Gastroesophageal sphincter (tissue), 4 donors: ENCODE measurements around the gene OPCML. TPM values are rescaled to one million over a fixed set of nuclear protein-coding genes. Genes with fewer than 3 reads are reported as not detected.

Experiments
- ATAC-seq: fragments of 150-250 bp; one replicate; pipeline ENCODE4 v1.9.1; 2016; ENCODE audit warnings: mild to moderate bottlenecking, moderate library complexity
- H3K27ac ChIP-seq, 4 donors: fragments of 200-600 bp; sonication (generic) in 3 of 4; 1 replicate in 3 of 4; 2 replicates in 1 of 4; pipeline ENCODE4 v1.5.1; 2016 to 2019
- H3K27me3 ChIP-seq: fragments of 200-600 bp; sonication (generic); one replicate; pipeline ENCODE4 v1.5.1; 2019
- H3K36me3 ChIP-seq, 2 donors: fragments of 200-600 bp; sonication (generic); one replicate each; pipeline ENCODE4 v1.5.1; 2019; ENCODE audit warnings: control low read depth in 1 of 2
- H3K4me1 ChIP-seq, 3 donors: fragments of 200-600 bp; sonication (generic); 1 replicate in 2 of 3; 2 replicates in 1 of 3; pipeline ENCODE4 v1.5.1; 2016 to 2019; ENCODE audit warnings: control low read depth in 2 of 3
- H3K4me3 ChIP-seq, 2 donors: fragments of 200-600 bp; sonication (generic); one replicate each; pipeline ENCODE4 v1.5.1; 2019; ENCODE audit warnings: mild to moderate bottlenecking in 1 of 2, moderate library complexity in 1 of 2
- H3K9me3 ChIP-seq, 3 donors: fragments of 200-600 bp; sonication (generic); one replicate each; pipeline ENCODE4 v1.5.1; 2017 to 2019; ENCODE audit warnings: control low read depth in 2 of 3
- EP300 ChIP-seq: sonication (generic); formaldehyde crosslinking; IDR thresholded peaks from one replicate; pipeline ENCODE4 v1.6.1; 2017; ENCODE audit warnings: antibody characterized with exemption, mild to moderate bottlenecking
- POLR2A ChIP-seq, 2 donors: fragments of 450-650 bp; IDR thresholded peaks; one replicate each; pipeline ENCODE4 v1.6.1; 2017; ENCODE audit warnings: antibody characterized with exemption in 2 of 2, mild to moderate bottlenecking in 2 of 2, moderate library complexity in 1 of 2
- POLR2AphosphoS5 ChIP-seq: sonication (generic); formaldehyde crosslinking; IDR thresholded peaks from one replicate; pipeline ENCODE4 v1.6.1; 2017; ENCODE audit warnings: antibody characterized with exemption
- WGBS, 2 donors: methylation state at CpG; one replicate each; pipeline ENCODE4 v1.1.5; 2018; ENCODE audit warnings: low coverage in 1 of 2; 5-methylcytosine and 5-hydroxymethylcytosine counted together
- total RNA-seq, 4 donors: library from RNA; depleted of rRNA; stranded (reverse); fragments of >200 nt; gene quantifications; one replicate each; pipeline ENCODE4 v1.1.0, GENCODE V29; 2016
- TF ChIP-seq, protein P1 (sequence below), 4 experiments: fragments of 200-600 bp in 2 of 4; fragments of 450-650 bp in 2 of 4; sonication (generic) in 1 of 4; IDR thresholded peaks; one replicate each; pipeline ENCODE4 v1.5.1; 2017 to 2019; ENCODE audit warnings: antibody characterized with exemption in 4 of 4, mild to moderate bottlenecking in 2 of 4, moderate library complexity in 2 of 4

Gene OPCML
- total RNA-seq, 4 donors from 2014 or later: 0.13 to 0.93 (median 0.33) TPM

GRCh38 chr11:132874638-132875037, 657.7 kb downstream of the OPCML start:
- H3K4me3 ChIP-seq: no peak overlapping the region
- H3K27me3 ChIP-seq: no peaks in the 10 kb centered on the region
- 17 to 58% methylated on average over 5 to 6 of the region's 6 CpGs for WGBS, 2 donors
- ATAC-seq: no peak
- no peaks in the 10 kb centered on the region for H3K36me3 ChIP-seq
- H3K27ac ChIP-seq: no peak overlapping the region
- H3K9me3 ChIP-seq: no peaks in the 10 kb centered on the region
- TF ChIP-seq EP300: no peak
- TF ChIP-seq POLR2AphosphoS5: no peak
- TF ChIP-seq, protein P1, sequence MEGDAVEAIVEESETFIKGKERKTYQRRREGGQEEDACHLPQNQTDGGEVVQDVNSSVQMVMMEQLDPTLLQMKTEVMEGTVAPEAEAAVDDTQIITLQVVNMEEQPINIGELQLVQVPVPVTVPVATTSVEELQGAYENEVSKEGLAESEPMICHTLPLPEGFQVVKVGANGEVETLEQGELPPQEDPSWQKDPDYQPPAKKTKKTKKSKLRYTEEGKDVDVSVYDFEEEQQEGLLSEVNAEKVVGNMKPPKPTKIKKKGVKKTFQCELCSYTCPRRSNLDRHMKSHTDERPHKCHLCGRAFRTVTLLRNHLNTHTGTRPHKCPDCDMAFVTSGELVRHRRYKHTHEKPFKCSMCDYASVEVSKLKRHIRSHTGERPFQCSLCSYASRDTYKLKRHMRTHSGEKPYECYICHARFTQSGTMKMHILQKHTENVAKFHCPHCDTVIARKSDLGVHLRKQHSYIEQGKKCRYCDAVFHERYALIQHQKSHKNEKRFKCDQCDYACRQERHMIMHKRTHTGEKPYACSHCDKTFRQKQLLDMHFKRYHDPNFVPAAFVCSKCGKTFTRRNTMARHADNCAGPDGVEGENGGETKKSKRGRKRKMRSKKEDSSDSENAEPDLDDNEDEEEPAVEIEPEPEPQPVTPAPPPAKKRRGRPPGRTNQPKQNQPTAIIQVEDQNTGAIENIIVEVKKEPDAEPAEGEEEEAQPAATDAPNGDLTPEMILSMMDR (IDR thresholded peaks at IDR 0.05): no peak
- TF ChIP-seq POLR2A (IDR thresholded peaks at IDR 0.05): no peak
- no peaks in the 10 kb centered on the region for H3K4me1 ChIP-seq

- Histone ChIP-seq H3K27ac (no peak overlapping the region), H3K4me3 (no peak overlapping the region), H3K9me3 (no peaks in the 10 kb centered on the region), H3K4me1 (no peaks in the 10 kb centered on the region), H3K36me3 (no peaks in the 10 kb centered on the region), H3K27me3 (peaks cover 4% of the 10 kb centered on the region)
- ATAC-seq: no peak
- TF ChIP-seq POLR2A (IDR thresholded peaks at IDR 0.05) (no peak), POLR2AphosphoS5 (no peak), EP300 (no peak)
- TF ChIP-seq, protein P1 (IDR thresholded peaks at IDR 0.05): no peak
- 81 to 95% methylated on average over 3 to 5 of the region's 5 CpGs for whole genome bisulfite sequencing, 2 donors
Observed at GRCh38 chr11:132873841-132874240, 658.5 kb downstream of the OPCML start.

- H3K36me3 ChIP-seq: no peaks in the 10 kb centered on the region
- no peak overlapping the region for H3K27ac ChIP-seq
- H3K4me3 ChIP-seq: no peak overlapping the region
- no peak for ATAC-seq
- no peaks in the 10 kb centered on the region for H3K9me3 ChIP-seq
- TF ChIP-seq, protein P1 (IDR thresholded peaks at IDR 0.05): no peak
- TF ChIP-seq EP300 (no peak), POLR2AphosphoS5 (no peak), POLR2A (IDR thresholded peaks at IDR 0.05) (no peak)
- H3K4me1 ChIP-seq: no peaks in the 10 kb centered on the region
- H3K27me3 ChIP-seq: peaks cover 9% of the 10 kb centered on the region
- WGBS, 2 donors: 66 to 77% methylated on average over 5 to 7 of the region's 10 CpGs
Observed at GRCh38 chr11:132872211-132872610, 660.1 kb downstream of the OPCML start.

DNA sequence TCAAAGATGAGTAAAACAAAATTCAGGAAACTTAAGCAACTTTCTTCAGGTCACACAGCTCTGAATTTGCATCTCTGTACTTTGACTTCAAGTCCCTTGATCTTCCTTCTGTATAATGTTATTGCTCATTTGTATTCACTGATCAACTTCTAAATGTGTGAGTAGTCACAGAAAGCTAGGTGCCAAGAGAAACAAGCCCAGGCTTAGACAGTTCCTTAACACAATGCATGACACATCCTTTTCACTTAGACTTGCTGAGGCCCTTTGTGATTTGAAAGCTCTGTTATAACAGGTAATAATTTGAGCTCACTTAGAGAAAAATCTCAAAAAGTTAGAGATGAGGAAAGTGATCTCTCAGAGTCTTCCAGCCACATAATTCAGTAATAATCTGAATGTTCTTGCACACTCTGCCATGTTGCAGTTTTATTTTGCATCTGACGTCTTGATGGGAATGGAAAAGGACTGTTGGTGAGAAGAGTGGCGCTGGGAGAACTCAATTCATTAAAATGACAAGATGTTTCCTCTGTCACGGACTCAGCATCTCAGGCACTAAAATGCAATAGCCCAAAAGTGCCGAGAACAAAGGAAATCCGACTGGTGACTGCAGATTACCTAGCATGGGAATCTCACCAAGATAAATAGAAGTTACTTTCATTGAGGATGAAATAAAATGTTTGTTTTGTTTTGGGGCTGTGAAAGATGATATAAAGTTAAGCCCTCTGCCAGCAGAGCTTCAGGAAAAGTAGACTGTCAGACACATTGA, 665.3 kb downstream of the OPCML start:
- no peak for ATAC-seq
- WGBS, 2 donors: 46 to 68% methylated on average over 5 of the region's 5 CpGs
- H3K4me1 ChIP-seq: no peaks in the 10 kb centered on the region

More for the DNA sequence above, 665.3 kb downstream of the OPCML start:
- Histone ChIP-seq H3K36me3 (no peaks in the 10 kb centered on the region), H3K4me3 (no peak overlapping the region), H3K9me3 (no peaks in the 10 kb centered on the region), H3K27me3 (peaks cover 9% of the 10 kb centered on the region), H3K27ac (no peak overlapping the region)
- TF ChIP-seq POLR2A (IDR thresholded peaks at IDR 0.05) (no peak), EP300 (no peak), POLR2AphosphoS5 (no peak)
- TF ChIP-seq, protein P1 (IDR thresholded peaks at IDR 0.05): no peak
